ENCODE measurements around the gene CDC42EP2.
"Not testable (repeated sequence)": the region's sequence is repeated elsewhere in the genome, so short reads cannot be mapped to it uniquely, and the experiment has no call there.

CDC42EP2 gene

DNA sequence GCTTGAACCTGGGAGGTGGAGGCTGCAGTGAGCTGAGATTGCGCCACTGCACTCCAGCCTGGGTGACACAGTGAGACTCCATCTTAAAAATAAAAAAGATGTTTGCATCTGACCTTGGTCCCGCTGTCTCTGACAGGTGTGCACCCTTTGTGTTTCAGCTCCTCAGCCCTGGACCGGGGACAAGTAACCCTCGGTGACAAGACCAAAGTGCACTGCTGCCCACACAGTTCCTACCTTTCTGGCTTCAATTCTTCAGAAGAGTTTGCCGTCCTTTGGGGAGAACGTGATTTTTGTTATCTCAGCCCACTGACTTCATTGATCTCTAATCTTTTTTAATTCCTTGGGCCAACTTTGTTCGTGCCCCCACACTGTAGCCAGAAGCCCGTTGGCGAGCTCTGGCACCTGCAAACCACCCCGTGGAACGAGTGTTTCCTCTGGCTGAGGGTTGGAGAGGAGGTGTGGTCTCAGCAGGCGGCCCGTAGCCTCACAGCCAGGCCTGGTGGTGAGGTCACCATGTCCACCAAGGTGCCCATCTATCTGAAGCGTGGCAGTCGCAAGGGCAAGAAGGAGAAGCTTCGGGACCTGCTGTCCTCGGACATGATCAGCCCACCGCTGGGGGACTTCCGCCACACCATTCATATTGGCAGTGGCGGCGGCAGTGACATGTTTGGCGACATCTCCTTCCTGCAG is 5.9 kb downstream of the CDC42EP2 start:
- DNase-seq (ENCODE audit: low spot score): no peak

DNA sequence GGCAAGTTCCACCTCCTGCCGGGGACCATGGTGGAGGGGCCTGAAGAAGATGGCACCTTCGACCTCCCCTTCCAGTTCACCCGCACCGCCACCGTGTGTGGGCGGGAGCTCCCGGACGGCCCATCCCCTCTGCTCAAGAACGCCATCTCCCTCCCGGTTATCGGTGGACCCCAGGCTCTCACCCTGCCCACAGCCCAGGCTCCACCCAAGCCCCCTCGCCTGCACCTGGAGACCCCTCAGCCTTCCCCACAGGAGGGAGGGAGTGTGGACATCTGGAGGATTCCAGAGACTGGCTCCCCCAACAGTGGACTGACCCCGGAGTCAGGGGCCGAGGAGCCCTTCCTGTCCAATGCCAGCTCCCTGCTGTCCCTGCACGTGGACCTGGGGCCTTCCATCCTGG is 6.4 kb downstream of the CDC42EP2 start:
- DNase-seq (ENCODE audit: low spot score): no peak

DNA sequence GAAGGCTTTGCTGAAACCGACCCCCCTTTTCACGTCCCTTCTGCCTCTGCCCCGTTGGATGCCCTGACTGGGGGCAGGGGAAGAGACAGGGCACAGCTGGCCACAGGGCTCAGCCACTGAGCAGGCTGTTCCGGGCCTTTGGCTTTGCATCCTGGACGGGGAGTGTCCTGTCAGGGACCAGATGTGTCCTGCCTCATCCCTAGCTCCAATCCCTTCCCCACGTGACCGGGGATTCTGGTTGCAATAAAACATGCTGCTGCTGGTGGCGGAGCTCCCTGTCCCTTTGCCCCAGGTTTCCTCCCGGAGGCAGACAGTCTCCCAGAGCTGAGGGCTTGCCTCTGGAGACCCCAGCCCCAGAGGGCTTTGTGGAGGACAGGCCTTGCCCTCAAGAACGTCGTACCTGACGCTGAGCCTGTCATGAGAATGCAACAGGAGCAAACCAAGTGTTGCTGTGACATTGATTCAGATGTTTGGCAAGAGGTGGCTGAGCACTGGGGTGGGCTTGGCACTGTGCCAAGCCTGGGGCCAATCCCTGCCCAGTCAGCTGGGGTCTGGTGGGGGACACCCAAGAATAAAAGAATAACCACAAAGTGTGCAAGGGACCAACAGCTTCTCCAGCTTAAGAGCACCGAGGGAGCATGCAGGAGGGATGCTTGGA is 7.3 kb downstream of the CDC42EP2 start:
- no peak for DNase-seq (ENCODE audit: low spot score)

- DNase-seq (ENCODE audit: low spot score): no peak
Measured at GRCh38 chr11:65323813-65324212, 9.1 kb downstream of the CDC42EP2 start.

DNA sequence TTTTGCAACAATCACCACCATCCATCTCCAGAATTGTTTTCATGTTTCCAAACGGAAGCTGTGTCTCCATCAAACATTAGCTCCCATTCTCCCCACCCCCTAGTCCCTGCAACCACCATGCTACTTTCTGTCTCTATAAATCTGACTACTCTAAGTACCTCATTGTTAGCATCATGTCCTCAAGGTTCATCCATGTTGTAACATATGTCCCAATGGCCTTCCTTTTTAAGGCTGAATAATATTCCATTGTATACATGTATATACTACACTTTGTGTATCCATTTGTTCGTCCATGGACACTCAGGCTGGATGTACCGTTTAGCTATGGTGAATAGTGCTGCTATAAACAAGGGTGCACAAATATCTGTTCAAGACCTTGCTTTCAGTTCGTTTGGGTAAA is 10.8 kb downstream of the CDC42EP2 start:
- DNase-seq (ENCODE audit: low spot score): no peak

DNA sequence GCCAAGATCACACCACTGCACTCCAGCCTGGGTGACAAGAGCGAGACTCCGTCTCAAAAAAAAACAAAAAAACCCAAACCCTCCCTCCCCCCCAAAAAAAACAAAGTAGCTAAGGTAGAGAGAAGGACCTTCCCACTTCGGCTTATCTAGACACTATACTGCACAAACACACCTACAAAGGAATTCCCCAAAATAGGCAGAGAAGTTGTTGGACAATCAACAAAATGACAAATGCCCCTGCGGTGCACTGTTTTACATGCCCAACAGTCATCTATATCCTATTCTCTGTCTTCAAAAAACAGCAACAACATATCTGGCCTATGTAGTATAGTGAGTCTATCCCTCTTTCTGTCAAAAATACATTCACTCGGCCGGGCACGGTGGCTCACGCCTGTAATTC is 12.4 kb downstream of the CDC42EP2 start:
- no peak for DNase-seq (ENCODE audit: low spot score)

GRCh38 chr11:65329478-65329877 is 14.8 kb downstream of the CDC42EP2 start:
- DNase-seq (ENCODE audit: low spot score): no peak

- DNase-seq (ENCODE audit: low spot score): peak; percentile 46
Measured at GRCh38 chr11:65329944-65330403, 15.3 kb downstream of the CDC42EP2 start.

DNA sequence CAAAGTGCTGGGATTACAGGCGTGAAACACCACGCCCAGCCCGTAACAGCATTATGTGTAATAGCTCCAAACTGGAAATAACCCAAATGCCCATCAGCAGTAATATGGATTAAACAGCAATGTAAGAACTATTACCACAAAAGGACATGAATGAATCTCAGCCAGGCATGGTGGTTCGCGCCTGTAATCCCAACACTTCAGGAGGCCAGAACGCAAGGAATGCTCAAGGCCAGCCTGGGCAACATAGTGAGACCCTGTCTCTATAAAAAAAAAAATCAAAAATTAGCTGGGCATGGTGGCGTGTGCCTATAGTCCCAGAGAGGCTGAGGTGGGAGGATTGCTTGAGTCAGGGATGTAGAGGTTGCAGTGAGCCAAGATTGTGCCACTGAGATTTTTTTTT is 15.9 kb downstream of the CDC42EP2 start:
- no peak for DNase-seq (ENCODE audit: low spot score)

- DNase-seq (ENCODE audit: low spot score): not testable (repeated sequence)
Measured at GRCh38 chr11:65332591-65332990, 17.9 kb downstream of the CDC42EP2 start.

DNA sequence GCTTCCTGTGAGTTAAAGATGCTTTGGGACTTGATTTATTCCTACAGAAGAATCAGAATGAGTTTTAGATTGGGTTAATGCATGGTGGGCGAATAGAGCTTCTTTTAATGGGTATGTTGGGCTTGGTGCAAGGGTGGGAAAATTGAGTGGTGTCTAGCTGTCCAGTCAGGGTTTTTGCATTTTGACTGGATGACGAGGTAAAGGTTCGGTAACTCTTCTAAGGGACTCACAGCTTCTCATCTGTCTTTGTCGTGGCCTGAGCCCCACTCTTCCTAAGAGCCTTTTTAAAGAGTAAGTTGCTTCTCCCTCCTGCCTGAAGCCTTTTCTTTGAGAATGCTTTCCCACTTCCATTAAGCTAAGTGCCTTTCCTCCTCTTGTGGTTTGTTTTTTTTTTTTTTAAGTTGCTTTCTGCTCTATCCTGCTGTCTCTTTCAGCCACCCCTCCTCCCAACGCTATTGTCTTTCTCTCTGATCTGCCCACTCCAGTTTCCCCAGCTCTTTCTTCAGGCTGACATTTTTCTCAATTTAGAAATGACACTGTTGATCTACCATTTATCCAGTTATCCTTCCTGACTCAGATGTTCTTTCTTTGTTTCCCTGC is 20.1 kb downstream of the CDC42EP2 start:
- DNase-seq (ENCODE audit: low spot score): no peak

- DNase-seq (ENCODE audit: low spot score): no peak
Measured at GRCh38 chr11:65338676-65339075, 24.0 kb downstream of the CDC42EP2 start.

DNA sequence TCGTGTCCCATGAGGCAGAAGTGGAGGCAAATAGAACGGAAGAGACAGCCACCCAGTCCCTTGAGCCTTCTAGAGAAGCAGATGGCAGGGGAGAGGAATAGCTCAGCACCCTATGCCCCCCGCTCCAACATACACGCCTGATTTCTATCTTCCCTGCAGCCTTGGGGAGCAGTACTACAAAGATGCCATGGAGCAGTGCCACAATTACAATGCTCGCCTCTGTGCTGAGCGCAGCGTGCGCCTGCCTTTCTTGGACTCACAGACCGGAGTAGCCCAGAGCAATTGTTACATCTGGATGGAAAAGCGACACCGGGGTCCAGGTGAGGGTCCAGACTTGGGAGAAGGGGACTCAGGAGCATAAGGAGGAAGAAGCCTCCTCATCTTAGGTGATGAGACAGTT is 25.6 kb downstream of the CDC42EP2 start:
- DNase-seq (ENCODE audit: low spot score): no peak

GRCh38 chr11:65341856-65342255 is 27.2 kb downstream of the CDC42EP2 start:
- no peak for DNase-seq (ENCODE audit: low spot score)

DNA sequence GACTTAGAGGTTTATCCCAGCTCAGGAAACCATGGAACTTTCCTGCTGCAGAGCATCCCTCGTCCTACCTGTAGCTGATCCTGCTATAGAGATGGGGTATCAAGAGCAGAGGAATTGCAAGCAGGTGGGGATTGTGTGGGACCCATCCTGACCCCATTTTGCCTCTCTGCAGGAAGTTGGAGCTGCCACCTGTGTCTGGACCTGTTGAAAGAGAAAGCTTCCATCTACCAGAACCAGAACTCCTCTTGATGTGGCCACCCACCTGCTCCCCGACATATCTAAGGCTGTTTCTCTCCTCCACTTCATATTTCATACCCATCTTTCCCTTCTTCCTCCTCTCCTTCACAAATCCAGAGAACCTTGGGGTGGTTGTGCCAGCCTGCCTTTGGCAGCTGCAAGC is 36.8 kb downstream of the CDC42EP2 start:
- no peak for DNase-seq (ENCODE audit: low spot score)

DNA sequence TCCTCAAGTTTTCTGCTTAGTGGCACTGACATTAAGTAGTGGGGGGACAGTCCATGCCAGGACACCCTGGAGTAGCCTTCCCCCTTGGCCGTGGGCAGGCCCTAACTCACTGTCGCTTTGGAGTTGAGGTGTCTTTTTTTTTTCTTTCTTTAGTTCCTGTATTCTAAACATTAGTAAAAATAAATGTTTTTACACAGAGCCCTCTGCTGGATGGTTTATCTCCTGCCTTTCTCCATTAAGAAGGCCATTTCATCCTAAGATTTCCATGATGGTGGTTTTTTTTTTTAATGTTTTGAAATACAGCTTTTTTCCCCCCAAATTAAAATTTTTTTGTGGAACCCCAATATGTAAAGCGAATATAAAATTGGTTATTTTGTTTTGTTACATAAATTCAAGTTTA is 38.1 kb downstream of the CDC42EP2 start:
- DNase-seq (ENCODE audit: low spot score): no peak

DNA sequence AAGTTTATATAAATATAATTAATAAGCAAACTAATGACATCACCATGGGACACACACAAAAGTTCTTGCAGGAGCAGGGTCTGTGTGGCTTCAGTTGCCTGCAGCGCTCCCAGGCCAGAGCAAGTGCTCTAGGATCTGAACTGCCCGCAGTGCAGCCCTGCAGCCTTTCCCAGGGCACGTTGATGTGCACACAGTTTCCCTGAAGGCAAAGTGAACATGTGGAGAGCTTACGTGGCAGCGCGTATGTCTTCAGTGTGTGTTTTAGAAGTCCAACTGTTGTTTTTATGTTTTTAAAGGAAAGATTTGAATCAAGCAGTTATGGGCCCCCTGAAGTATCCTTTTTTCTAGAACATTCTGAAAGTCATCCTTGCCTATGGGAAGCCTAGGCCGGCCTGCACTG is 38.7 kb downstream of the CDC42EP2 start:
- no peak for DNase-seq (ENCODE audit: low spot score)

GRCh38 chr11:65353900-65354264 is 39.2 kb downstream of the CDC42EP2 start:
- DNase-seq (ENCODE audit: low spot score): no peak

DNA sequence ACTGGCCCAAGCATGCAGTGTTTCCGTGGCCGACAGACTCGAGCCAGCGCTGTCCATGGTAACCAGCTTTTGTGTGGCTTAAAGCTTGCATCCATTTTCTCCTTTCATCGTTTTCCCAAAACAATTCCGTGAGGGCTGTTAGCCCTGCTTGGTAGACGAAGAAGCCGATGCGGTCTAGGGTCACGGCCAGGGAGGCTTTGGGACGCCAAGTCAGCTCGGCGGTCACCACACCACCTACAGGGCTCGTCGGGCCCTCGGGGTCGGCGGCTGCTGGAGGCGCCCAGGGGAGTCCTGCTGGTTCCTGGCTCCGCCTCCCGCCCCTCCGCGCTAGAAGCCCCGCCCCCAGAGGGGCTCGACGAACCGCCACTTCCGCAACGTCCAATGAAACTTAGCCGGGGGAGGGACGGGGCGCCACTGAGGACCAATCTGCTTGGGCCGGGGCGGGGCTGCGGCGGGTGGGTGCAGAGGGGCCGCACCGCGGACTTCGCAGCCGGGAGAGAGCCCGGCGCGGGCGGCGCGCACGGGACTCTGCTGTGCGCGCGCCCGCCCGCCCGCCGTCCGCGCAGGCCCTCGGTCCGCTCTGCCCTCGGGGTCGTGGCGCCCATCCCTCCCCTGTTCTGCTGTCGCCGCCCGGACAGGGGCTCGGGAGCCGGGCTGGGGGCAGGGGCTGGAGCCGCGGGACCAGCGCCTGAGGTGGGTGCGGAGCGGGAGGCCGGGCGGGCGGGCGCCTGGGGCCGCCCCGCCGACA is 39.8 kb downstream of the CDC42EP2 start, which contains the start of gene TIGD3:
Gene TIGD3 (plus strand): TSS at position 487 of the 748 bp plus-strand sequence. CDS start 1,058 bp downstream, outside the sequence.
- DNase-seq (ENCODE audit: low spot score): peak; percentile 92

- DNase-seq (ENCODE audit: low spot score): peak; percentile 32
Measured at GRCh38 chr11:65355013-65355775, 40.5 kb downstream of the CDC42EP2 start.

GRCh38 chr11:65355776-65356393 is 41.2 kb downstream of the CDC42EP2 start:
- DNase-seq (ENCODE audit: low spot score): no peak
